GM18867 (cell line): ENCODE results near the gene FOXO1.
A peak's percentile ranks its signal among the peaks of the same experiment; 100 is the strongest.

Experiments used
- ATAC-seq: cut with Tn5 transposase; IDR thresholded peaks from one replicate; pipeline ENCODE4 v1.9.1; 2021; ENCODE audit warnings: mild to moderate bottlenecking, moderate library complexity; ENCODE audit not compliant: unreplicated experiment

The FOXO1 gene

DNA sequence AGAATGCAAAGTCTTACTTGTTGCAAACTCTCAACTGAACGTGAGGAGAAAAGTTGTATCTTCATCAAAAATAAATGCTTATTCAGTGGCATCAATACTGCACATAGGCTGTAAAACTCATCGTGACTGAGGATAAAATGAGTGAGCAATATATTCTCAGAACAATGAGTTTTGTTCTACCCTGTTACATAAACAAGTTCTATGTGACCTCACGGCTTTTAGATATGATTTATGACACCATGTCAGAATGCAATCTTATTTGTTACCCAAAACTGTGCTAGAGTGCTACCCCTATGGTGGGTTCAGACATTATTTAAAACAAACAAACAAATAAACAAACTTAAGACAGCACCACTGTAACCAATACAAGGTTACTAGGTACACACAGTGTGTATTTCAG, 55.4 kb downstream of the FOXO1 start:
- no peak for ATAC-seq

DNA sequence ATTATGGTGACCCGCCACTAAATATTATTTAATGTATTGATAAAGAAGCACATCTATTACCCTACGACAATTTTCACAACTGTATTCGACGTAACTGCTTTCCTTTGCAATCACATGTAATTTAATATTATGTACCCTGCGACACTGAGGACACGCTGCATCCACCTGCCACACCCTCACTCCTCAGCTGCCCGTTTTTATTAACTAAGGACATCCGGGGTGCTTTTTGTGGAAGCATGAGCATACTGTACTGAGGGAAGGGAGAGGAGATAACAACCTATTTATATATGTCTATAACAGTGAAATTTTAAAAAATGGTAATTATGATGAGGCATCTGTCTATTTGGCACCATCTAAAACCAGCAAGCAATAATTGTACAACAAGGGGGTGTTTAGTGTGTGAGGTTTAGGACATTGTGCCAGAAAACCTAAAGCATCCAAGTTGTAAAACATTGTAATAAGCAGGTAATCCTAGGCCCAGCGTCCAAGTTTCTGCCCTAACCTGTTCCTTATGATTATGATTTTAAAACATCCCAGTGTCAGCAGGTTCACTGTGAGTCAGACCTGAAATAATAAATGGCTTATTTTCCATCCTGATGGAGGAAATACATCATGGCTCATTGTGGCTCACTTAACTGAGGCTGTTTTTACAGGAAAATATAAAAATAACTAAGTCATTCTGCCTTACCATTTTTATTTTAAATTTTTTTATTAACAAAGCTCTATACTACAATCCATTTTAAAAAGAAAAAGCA, 56.3 kb downstream of the FOXO1 start:
- ATAC-seq, result no peak

- ATAC-seq, result no peak
Observed at GRCh38 chr13:40608308-40608707, 58.1 kb downstream of the FOXO1 start.

GRCh38 chr13:40605573-40605972, 60.9 kb downstream of the FOXO1 start:
- ATAC-seq, result no peak

GRCh38 chr13:40604135-40604534, 62.3 kb downstream of the FOXO1 start:
- no peak for ATAC-seq

DNA sequence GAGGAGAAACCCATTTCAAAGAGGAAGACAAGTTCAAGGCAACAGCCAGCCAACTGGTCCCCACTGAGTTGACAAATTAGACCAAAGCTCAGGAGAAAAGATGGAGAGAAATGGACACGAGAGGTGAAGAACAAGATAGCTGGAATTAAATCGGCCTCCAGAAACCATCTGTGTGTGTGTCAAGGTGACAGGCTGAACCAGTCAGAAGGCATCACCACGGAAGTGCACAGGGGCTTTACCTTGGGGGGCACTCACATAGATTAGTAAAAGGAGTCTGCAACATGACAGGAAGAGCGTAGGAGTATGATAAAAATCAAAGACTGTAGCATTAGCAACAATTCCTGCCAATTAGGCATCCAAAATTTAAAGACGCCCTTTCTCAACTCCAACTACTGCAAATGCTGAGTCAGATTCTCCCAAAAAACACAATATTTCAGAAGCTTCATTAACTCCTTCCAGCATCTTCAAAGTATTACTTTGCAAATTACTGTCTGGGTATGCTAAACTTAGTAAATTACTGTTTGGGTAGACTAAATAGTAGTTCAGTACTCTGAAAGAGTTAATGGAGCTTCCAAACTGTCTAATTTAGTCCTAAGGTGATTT, 66.2 kb downstream of the FOXO1 start:
- ATAC-seq, result no peak

- no peak for ATAC-seq
Observed at GRCh38 chr13:40599747-40600146, 66.7 kb downstream of the FOXO1 start.

DNA sequence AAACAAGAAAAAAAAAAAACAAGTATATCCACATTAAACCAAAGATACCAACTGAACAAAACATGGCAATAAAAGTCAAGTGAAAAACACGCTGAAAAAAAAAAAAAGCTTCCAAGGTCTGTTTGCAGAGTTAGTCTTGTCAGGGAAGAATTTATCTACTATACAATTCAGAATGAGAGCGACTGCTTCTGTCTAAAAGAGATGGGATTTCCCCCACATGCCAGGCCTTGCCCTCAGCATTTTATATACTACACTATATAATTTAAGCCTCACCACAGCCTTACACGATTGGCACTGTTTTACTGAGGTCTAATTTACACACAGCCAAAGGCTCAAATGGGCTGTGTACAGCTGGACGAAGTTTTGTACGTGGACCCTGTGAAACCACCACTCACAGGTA, 67.3 kb downstream of the FOXO1 start:
- ATAC-seq, result no peak

DNA sequence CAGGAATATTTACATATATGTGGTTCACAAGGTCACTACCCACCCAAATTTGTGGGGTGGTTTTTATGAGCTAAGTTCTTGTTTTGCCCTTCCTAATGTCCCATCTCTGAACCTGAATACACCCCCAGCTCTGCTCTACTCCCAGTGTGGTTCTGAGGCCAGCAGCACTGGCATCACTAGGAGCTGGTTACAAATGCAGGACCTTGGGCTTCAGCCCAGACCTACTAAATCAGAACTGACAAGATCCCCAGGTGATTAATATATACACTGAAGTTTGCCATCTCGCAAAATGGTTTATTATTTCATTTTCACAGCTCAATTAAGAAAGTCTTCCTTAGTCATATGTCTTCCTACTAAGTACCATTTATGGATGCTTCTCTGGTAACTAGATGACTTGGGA, 67.9 kb downstream of the FOXO1 start:
- no peak for ATAC-seq

- ATAC-seq, result no peak
Observed at GRCh38 chr13:40597735-40598365, 68.6 kb downstream of the FOXO1 start.

- no peak for ATAC-seq
Observed at GRCh38 chr13:40596484-40596883, 70.0 kb downstream of the FOXO1 start.

GRCh38 chr13:40595693-40596092, 70.7 kb downstream of the FOXO1 start:
- ATAC-seq, result no peak

GRCh38 chr13:40592035-40592434, 74.4 kb downstream of the FOXO1 start:
- ATAC-seq, result no peak

DNA sequence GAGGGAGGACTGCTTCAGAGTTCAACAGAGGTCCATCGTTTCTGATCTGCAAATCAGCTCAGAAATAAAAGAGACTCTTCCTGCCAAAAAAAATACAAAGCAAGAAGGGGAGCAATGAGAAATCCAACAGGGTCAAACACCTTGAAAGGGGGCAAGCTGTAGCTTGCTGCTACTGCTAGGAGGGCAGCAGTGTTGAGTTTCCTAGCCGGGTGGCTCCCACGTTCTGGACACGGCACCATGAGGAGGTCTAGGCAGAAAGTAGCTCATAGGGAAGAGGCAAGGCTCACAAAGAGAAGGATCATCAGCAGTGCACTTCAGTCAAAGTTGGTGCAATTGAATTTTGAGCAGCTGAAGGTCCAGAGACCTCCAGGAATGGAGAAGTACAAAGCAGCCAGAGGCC, 75.3 kb downstream of the FOXO1 start:
- ATAC-seq, result no peak

DNA sequence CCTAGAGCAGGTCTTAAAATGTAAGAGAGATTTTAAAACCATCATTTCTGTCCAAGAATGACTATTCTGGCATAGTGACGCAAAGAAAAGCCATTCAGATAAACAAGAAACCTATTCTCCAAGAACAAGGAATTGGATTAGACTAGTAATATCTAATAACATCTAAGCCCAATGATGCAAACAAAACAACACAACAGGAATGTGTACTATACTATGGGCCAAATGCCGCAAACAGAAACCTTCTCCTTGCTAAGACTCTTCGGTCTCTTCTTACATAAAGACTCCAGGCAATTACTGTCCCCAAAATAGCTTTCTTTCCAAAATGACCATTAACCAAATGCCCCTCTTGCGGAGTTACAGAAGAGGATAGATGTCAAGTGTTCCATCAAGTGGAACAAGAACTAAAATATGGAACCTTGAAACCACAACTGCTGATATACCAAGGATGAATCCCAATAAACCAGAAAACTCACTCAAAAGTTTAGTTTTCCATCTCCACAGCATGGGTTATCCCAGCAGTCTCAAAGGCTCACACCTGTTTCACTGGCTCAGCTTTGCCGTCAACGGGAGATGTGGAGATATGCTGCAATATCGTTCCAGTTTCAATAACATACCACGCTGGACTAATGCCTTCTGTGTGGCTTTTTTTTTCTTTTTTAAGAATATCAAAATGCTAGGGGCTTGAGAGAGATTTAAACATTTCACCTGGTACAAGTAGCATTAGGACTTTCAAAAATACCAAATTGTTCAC, 76.2 kb downstream of the FOXO1 start:
- peak; percentile 15 for ATAC-seq

DNA sequence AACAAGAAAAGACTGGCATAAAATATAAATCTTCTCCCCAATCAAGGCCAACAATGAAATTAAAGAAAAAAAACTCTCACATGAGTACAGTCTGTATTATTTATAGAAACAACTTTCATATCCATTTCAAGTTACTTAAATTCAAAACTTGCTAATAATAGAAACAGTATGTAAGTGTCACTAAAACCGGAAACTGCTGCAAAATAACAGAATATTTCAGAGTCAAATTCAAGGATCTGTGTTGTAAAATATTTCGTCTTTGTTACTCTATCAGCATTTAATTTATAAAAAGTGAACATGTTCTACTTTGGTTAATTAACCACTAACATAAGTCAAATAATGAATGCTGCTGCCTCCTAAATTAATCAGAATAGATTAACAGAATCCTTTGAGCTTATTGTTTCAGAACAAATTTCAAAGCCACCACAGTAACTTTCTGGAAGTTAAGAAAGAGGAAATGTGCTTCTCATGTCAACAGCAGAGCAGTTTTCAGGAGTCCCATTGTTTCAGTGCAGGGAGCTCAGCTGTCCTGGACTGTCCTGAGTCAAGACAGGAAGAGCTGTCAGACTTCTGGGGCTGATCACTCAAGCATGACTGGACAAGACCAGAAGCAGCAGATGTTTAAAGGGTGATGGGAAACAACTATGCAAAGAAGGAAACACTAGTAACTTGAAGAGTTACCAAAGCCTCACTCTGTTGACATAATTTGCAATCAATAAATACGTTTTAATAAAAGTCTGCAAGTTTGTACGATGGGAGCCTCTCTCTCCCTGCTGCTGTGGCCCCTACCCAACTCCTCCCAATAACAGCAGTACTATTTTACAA, 76.9 kb downstream of the FOXO1 start:
- ATAC-seq, result peak; percentile 92

DNA sequence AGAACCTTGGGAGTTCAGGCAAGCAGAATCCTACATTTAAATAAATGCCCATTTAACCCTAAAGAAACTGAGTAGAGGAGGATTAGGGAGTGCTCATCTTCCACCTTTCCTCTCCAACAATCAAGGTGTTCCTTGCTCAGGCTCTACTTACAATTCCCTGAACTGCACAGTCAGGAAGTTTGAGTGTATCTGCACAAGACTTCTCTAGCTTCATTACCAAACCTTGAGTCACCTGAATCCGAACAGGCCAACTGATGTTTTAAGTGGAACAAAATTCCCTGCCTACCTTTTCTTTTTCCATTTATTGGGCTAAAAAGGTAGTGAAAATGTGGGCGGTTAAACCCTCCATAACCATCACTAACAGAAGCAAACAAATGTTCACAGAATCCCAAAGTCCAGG, 78.3 kb downstream of the FOXO1 start:
- no peak for ATAC-seq

DNA sequence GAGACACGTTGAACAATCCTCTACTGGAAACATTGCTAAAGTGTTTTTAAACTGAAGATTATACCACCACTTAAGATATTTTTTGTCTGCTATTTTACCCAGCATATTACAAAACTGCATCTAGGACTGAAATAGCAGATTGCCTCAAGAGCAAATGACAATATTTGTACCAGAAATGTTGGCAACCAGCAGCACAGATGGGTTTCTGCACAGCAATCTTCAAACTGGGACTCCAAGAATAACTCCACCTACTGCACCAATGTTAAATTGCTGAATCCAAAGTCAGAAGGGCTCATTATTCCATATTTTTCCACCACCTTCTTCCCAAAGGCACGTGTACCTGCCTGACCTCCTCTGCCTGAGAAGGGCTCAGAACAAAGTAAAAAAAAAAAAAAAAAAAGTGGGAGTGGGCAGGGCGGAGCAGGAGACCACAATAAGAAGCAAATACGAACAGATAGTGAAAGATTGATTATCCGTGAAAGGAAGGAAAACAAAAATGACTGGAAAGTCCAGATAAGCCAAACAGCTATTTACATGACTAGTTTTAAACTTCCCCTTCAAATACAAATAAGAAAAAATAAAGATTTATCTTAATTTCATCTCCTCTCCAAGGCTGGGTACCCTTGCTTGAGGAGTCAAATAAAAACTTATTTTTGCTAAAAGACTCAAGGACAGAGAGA, 79.4 kb downstream of the FOXO1 start:
- ATAC-seq, result no peak

GRCh38 chr13:40585911-40586471, 80.5 kb downstream of the FOXO1 start:
- no peak for ATAC-seq

DNA sequence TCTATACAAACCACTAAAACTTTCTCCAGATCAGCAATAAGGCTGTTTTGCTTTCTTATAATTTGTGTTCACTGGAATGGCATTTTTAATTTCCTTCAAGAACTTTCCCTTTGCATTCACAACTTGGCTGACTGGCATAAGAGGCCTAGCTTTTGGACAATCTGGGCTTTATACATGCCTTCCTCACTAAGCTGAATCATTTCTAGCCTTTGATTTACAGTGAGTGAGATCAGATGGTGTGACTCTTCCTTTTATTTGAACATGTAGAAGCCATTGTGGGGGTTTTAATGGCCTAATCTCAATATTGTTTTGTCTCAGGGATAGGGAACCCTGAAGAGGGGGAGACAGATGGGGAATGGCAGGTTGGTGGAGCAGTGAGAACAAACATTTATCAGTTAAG, 82.7 kb downstream of the FOXO1 start:
- no peak for ATAC-seq
